Measurements from ENCODE around the gene SPANXN5. TPM values are rescaled to one million over a fixed set of nuclear protein-coding genes. Genes with fewer than 3 reads are reported as not detected.

SPANXN5 gene
- total RNA-seq, 1 experiment from 2014 or later: not detected

Other genes with a start within 250 kb of the SPANXN5 start
- not detected in 3 replicates for gene SSX7, start 142.5 kb downstream of the SPANXN5 start, total RNA-seq (2021)
- gene SSX2, start 90.2 kb downstream of the SPANXN5 start, total RNA-seq (2021): 0.33 TPM in 1 of 3 replicates, not detected in the others
- 0.18 TPM in 1 of 3 replicates, not detected in the others for gene SSX2B, start 46.2 kb downstream of the SPANXN5 start, total RNA-seq (2021)
- gene XAGE5, start 13.9 kb upstream of the SPANXN5 start, total RNA-seq (2021): not detected in 3 replicates
- gene XAGE3, start 70.7 kb upstream of the SPANXN5 start, total RNA-seq (2021): not detected in 3 replicates
- gene FAM156B, start 99.9 kb upstream of the SPANXN5 start, total RNA-seq (2021): 10.1 to 12.7 TPM (median 12.4 TPM) in 3 replicates
- gene FAM156A, start 161.1 kb upstream of the SPANXN5 start, total RNA-seq (2021): 14.0 to 15.4 TPM (median 15.3 TPM) in 3 replicates